Measurements from ENCODE around the gene KRT15. TPM values are rescaled to one million over a fixed set of nuclear protein-coding genes. Genes with fewer than 3 reads are reported as not detected.

Gene KRT15
- total RNA-seq, 1 donor from 2014 or later = 3.4 TPM

- no peak for DNase-seq (ENCODE audit: extremely low read depth, low read depth, low spot score)
Measured at GRCh38 chr17:41527063-41528023, 8.7 kb upstream of the KRT15 start.

- no peak for DNase-seq (ENCODE audit: extremely low read depth, low read depth, low spot score)
Measured at GRCh38 chr17:41524261-41524660, 5.6 kb upstream of the KRT15 start.

- no peak for DNase-seq (ENCODE audit: extremely low read depth, low read depth, low spot score)
Measured at GRCh38 chr17:41523787-41524186, 5.1 kb upstream of the KRT15 start.

GRCh38 chr17:41523225-41523593 is 4.5 kb upstream of the KRT15 start:
- DNase-seq (ENCODE audit: extremely low read depth, low read depth, low spot score) = no peak

- no peak for DNase-seq (ENCODE audit: extremely low read depth, low read depth, low spot score)
Measured at GRCh38 chr17:41522301-41523224, 3.9 kb upstream of the KRT15 start.

- peak; percentile 47 for DNase-seq (ENCODE audit: extremely low read depth, low read depth, low spot score)
Measured at GRCh38 chr17:41521574-41522261, 3.0 kb upstream of the KRT15 start.

- DNase-seq (ENCODE audit: extremely low read depth, low read depth, low spot score) = no peak
Measured at GRCh38 chr17:41520821-41521521, 2.3 kb upstream of the KRT15 start.

GRCh38 chr17:41519501-41520224 is 973 bp upstream of the KRT15 start:
- DNase-seq (ENCODE audit: extremely low read depth, low read depth, low spot score) = no peak

GRCh38 chr17:41518031-41518430 is 659 bp downstream of the KRT15 start:
- no peak for DNase-seq (ENCODE audit: extremely low read depth, low read depth, low spot score)

GRCh38 chr17:41516830-41517283 is 1.8 kb downstream of the KRT15 start:
- DNase-seq (ENCODE audit: extremely low read depth, low read depth, low spot score) = no peak

GRCh38 chr17:41516147-41516829 is 2.4 kb downstream of the KRT15 start:
- DNase-seq (ENCODE audit: extremely low read depth, low read depth, low spot score) = no peak

GRCh38 chr17:41513168-41513547 is 5.5 kb downstream of the KRT15 start:
- no peak for DNase-seq (ENCODE audit: extremely low read depth, low read depth, low spot score)

GRCh38 chr17:41512546-41513167 is 6.0 kb downstream of the KRT15 start:
- no peak for DNase-seq (ENCODE audit: extremely low read depth, low read depth, low spot score)

- DNase-seq (ENCODE audit: extremely low read depth, low read depth, low spot score) = no peak
Measured at GRCh38 chr17:41511716-41512115, 7.0 kb downstream of the KRT15 start.

GRCh38 chr17:41511116-41511515 is 7.6 kb downstream of the KRT15 start:
- DNase-seq (ENCODE audit: extremely low read depth, low read depth, low spot score) = no peak

GRCh38 chr17:41510251-41511065 is 8.2 kb downstream of the KRT15 start:
- DNase-seq (ENCODE audit: extremely low read depth, low read depth, low spot score) = no peak

- no peak for DNase-seq (ENCODE audit: extremely low read depth, low read depth, low spot score)
Measured at GRCh38 chr17:41507315-41507880, 11.3 kb downstream of the KRT15 start.
